Measurements from ENCODE around the gene ASB3. TPM values are rescaled to one million over a fixed set of nuclear protein-coding genes. Genes with fewer than 3 reads are reported as not detected.

ASB3 gene
- total and polyA plus RNA-seq, 9 of the 15 experiments (the other 6 are each of a cell fraction or from before 2014, with no cell fraction given) = 13.6 to 35.3 (median 18.7) TPM

GRCh38 chr2:53826587-53827397 lies 40.0 kb upstream of the ASB3 start (continued):
- TF ChIP-seq, protein P1, sequence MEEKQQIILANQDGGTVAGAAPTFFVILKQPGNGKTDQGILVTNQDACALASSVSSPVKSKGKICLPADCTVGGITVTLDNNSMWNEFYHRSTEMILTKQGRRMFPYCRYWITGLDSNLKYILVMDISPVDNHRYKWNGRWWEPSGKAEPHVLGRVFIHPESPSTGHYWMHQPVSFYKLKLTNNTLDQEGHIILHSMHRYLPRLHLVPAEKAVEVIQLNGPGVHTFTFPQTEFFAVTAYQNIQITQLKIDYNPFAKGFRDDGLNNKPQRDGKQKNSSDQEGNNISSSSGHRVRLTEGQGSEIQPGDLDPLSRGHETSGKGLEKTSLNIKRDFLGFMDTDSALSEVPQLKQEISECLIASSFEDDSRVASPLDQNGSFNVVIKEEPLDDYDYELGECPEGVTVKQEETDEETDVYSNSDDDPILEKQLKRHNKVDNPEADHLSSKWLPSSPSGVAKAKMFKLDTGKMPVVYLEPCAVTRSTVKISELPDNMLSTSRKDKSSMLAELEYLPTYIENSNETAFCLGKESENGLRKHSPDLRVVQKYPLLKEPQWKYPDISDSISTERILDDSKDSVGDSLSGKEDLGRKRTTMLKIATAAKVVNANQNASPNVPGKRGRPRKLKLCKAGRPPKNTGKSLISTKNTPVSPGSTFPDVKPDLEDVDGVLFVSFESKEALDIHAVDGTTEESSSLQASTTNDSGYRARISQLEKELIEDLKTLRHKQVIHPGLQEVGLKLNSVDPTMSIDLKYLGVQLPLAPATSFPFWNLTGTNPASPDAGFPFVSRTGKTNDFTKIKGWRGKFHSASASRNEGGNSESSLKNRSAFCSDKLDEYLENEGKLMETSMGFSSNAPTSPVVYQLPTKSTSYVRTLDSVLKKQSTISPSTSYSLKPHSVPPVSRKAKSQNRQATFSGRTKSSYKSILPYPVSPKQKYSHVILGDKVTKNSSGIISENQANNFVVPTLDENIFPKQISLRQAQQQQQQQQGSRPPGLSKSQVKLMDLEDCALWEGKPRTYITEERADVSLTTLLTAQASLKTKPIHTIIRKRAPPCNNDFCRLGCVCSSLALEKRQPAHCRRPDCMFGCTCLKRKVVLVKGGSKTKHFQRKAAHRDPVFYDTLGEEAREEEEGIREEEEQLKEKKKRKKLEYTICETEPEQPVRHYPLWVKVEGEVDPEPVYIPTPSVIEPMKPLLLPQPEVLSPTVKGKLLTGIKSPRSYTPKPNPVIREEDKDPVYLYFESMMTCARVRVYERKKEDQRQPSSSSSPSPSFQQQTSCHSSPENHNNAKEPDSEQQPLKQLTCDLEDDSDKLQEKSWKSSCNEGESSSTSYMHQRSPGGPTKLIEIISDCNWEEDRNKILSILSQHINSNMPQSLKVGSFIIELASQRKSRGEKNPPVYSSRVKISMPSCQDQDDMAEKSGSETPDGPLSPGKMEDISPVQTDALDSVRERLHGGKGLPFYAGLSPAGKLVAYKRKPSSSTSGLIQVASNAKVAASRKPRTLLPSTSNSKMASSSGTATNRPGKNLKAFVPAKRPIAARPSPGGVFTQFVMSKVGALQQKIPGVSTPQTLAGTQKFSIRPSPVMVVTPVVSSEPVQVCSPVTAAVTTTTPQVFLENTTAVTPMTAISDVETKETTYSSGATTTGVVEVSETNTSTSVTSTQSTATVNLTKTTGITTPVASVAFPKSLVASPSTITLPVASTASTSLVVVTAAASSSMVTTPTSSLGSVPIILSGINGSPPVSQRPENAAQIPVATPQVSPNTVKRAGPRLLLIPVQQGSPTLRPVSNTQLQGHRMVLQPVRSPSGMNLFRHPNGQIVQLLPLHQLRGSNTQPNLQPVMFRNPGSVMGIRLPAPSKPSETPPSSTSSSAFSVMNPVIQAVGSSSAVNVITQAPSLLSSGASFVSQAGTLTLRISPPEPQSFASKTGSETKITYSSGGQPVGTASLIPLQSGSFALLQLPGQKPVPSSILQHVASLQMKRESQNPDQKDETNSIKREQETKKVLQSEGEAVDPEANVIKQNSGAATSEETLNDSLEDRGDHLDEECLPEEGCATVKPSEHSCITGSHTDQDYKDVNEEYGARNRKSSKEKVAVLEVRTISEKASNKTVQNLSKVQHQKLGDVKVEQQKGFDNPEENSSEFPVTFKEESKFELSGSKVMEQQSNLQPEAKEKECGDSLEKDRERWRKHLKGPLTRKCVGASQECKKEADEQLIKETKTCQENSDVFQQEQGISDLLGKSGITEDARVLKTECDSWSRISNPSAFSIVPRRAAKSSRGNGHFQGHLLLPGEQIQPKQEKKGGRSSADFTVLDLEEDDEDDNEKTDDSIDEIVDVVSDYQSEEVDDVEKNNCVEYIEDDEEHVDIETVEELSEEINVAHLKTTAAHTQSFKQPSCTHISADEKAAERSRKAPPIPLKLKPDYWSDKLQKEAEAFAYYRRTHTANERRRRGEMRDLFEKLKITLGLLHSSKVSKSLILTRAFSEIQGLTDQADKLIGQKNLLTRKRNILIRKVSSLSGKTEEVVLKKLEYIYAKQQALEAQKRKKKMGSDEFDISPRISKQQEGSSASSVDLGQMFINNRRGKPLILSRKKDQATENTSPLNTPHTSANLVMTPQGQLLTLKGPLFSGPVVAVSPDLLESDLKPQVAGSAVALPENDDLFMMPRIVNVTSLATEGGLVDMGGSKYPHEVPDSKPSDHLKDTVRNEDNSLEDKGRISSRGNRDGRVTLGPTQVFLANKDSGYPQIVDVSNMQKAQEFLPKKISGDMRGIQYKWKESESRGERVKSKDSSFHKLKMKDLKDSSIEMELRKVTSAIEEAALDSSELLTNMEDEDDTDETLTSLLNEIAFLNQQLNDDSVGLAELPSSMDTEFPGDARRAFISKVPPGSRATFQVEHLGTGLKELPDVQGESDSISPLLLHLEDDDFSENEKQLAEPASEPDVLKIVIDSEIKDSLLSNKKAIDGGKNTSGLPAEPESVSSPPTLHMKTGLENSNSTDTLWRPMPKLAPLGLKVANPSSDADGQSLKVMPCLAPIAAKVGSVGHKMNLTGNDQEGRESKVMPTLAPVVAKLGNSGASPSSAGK (IDR thresholded peaks at IDR 0.05) = no peak
- TF ChIP-seq HOXB6 (CRISPR knock-in tag; IDR thresholded peaks at IDR 0.05; ENCODE audit: borderline replicate concordance) (no peak), PHF8 (IDR thresholded peaks at IDR 0.05; ENCODE audit: borderline replicate concordance, low read length) (no peak), ZNF282 (CRISPR knock-in tag; IDR thresholded peaks at IDR 0.05) (no peak), NR1H2 (CRISPR knock-in tag; IDR thresholded peaks at IDR 0.05) (no peak), ESRRA (IDR thresholded peaks at IDR 0.05; ENCODE audit: borderline replicate concordance, low read depth) (no peak), CREB3 (tag; conservative IDR thresholded peaks at IDR 0.05; ENCODE audit: low read depth) (no peak), GABPA (tag; conservative IDR thresholded peaks at IDR 0.05; ENCODE audit: low read depth) (no peak), SP1 (CRISPR knock-in tag; IDR thresholded peaks at IDR 0.05) (no peak), E2F8 (IDR thresholded peaks at IDR 0.05; ENCODE audit: low read depth, partially characterized antibody) (no peak), NFXL1 (CRISPR knock-in tag; IDR thresholded peaks at IDR 0.05) (no peak), MTF1 (CRISPR knock-in tag; IDR thresholded peaks at IDR 0.05; ENCODE audit: borderline replicate concordance) (no peak)
